Measurements from ENCODE around the gene ANKRD11. TPM values are rescaled to one million over a fixed set of nuclear protein-coding genes. Genes with fewer than 3 reads are reported as not detected.

Gene ANKRD11
- total RNA-seq, 4 donors from 2014 or later, result 67.0 to 107 (median 88.9) TPM

GRCh38 chr16:89525146-89525913, 35.0 kb upstream of the ANKRD11 start:
- ATAC-seq, result no peak
- no peaks in the 10 kb centered on the region for H3K4me1 ChIP-seq
- no peak overlapping the region for H3K27ac ChIP-seq
- no peaks in the 10 kb centered on the region for H3K9me3 ChIP-seq
- H3K4me3 ChIP-seq, result no peak overlapping the region
- H3K27me3 ChIP-seq, result no peaks in the 10 kb centered on the region
- H3K36me3 ChIP-seq, result peaks cover 0 to 99% of the 10 kb centered on the region in 2 donors
- WGBS, 2 donors (ENCODE audit: low coverage in 1 of 2), result 79 to 84% methylated on average over 12 to 13 of the region's 20 CpGs
- no peak for TF ChIP-seq POLR2AphosphoS5 (IDR thresholded peaks at IDR 0.05)
- no peak for TF ChIP-seq POLR2A (IDR thresholded peaks at IDR 0.05)
- TF ChIP-seq, protein P1, sequence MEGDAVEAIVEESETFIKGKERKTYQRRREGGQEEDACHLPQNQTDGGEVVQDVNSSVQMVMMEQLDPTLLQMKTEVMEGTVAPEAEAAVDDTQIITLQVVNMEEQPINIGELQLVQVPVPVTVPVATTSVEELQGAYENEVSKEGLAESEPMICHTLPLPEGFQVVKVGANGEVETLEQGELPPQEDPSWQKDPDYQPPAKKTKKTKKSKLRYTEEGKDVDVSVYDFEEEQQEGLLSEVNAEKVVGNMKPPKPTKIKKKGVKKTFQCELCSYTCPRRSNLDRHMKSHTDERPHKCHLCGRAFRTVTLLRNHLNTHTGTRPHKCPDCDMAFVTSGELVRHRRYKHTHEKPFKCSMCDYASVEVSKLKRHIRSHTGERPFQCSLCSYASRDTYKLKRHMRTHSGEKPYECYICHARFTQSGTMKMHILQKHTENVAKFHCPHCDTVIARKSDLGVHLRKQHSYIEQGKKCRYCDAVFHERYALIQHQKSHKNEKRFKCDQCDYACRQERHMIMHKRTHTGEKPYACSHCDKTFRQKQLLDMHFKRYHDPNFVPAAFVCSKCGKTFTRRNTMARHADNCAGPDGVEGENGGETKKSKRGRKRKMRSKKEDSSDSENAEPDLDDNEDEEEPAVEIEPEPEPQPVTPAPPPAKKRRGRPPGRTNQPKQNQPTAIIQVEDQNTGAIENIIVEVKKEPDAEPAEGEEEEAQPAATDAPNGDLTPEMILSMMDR (IDR thresholded peaks at IDR 0.05), result no peak
- no peak for TF ChIP-seq EP300 (IDR thresholded peaks at IDR 0.05)

DNA sequence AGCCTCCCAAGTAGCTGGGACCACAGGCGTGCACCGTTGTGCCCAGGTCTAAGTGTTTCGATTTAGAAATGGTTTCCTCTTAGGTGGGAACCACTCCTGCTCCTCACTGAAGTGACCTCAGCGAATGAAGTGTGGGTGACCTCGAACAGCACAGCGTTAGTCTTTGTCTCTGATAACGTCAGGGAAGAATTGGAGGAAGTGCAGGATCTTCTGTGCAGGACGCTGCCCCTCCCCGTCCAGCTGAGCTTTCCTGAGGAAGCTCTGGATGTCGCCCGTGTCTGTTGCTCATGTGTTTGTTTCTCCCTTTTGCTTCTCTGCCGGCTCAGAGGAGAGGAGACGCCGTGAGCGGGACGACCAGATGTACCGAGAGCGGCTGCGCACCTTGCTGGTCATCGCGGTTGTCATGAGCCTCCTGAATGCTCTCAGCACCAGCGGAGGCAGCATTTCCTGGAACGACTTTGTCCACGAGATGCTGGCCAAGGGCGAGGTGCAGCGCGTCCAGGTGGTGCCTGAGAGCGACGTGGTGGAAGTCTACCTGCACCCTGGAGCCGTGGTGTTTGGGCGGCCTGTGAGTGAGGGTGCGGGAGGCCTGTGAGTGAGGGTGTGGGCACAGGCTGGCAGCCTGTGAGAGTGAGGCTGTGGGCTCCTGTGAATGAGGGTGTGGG, 33.5 kb upstream of the ANKRD11 start:
- WGBS, 2 donors (ENCODE audit: low coverage in 1 of 2), result 60 to 70% methylated on average over 1 to 2 of the region's 32 CpGs
- ATAC-seq, result no peak
- Histone ChIP-seq H3K9me3 (no peaks in the 10 kb centered on the region), H3K4me1 (no peaks in the 10 kb centered on the region), H3K27ac (no peak overlapping the region), H3K4me3 (no peak overlapping the region), H3K27me3 (no peaks in the 10 kb centered on the region), H3K36me3 (peaks cover 0 to 99% of the 10 kb centered on the region in 2 donors)
- no peak for TF ChIP-seq POLR2AphosphoS5 (IDR thresholded peaks at IDR 0.05)
- no peak for TF ChIP-seq POLR2A (IDR thresholded peaks at IDR 0.05)
- no peak for TF ChIP-seq EP300 (IDR thresholded peaks at IDR 0.05)
- TF ChIP-seq, protein P1 (IDR thresholded peaks at IDR 0.05), result no peak

DNA sequence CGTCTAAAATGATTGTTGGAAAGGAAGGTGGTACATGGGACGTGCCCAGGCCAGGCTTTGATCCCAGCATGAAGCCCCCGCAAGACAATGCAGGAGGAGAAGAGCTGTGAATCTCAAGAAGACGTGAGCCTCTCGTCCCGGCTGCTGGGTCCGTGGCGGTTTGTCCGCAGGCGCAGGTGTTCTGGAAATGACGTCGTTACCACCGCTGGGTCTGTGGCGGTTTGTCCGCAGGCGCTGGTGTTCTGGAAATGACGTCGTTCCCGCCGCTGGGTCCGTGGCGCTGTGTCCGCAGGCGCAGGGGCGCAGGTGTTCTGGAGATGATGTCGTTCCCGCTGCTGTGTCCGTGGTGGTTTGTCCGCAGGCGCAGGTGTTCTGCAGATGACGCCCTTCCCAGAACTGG, 31.9 kb upstream of the ANKRD11 start:
- Histone ChIP-seq H3K27ac (no peak overlapping the region), H3K36me3 (peaks cover 0 to 99% of the 10 kb centered on the region in 2 donors)
- no peak for ATAC-seq

DNA sequence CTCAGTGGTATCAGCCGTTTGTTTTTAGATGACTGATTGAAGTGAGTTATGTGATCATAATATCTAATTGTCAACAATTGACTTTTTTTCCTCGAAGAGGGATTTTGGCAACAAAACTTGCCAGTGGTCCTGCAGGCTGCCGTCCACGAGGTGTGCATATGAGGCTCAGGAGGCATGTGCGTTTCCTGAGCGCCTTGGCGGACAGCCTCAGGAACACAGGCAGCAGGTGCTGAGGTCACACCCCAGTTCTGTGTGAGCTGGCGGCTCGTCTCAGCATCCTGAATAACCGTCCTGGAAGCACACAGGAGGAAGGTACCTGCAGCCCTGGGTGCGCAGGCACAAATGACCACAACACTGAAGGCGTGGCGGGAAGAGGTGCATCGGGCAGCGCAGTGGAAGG, 29.5 kb upstream of the ANKRD11 start:
- Histone ChIP-seq H3K4me3 (no peak overlapping the region), H3K9me3 (no peaks in the 10 kb centered on the region), H3K27ac (no peak overlapping the region), H3K27me3 (no peaks in the 10 kb centered on the region), H3K4me1 (no peaks in the 10 kb centered on the region), H3K36me3 (peaks cover 0 to 99% of the 10 kb centered on the region in 2 donors)
- WGBS, 2 donors (ENCODE audit: low coverage in 1 of 2), result 67 to 81% methylated on average over 9 to 13 of the region's 15 CpGs
- no peak for ATAC-seq
- TF ChIP-seq EP300 (IDR thresholded peaks at IDR 0.05) (no peak), POLR2A (IDR thresholded peaks at IDR 0.05) (no peak), POLR2AphosphoS5 (IDR thresholded peaks at IDR 0.05) (no peak)
- TF ChIP-seq, protein P1 (IDR thresholded peaks at IDR 0.05), result no peak

More for the DNA sequence above, 31.9 kb upstream of the ANKRD11 start:
- TF ChIP-seq, protein P1 (IDR thresholded peaks at IDR 0.05), result no peak
- TF ChIP-seq POLR2AphosphoS5 (IDR thresholded peaks at IDR 0.05) (no peak), EP300 (IDR thresholded peaks at IDR 0.05) (no peak), POLR2A (IDR thresholded peaks at IDR 0.05) (no peak)
- Histone ChIP-seq H3K9me3 (no peaks in the 10 kb centered on the region), H3K27me3 (no peaks in the 10 kb centered on the region), H3K4me3 (no peak overlapping the region), H3K4me1 (no peaks in the 10 kb centered on the region)
- WGBS, 2 donors (ENCODE audit: low coverage in 1 of 2), result 65 to 89% methylated on average over 6 to 17 of the region's 31 CpGs
